ENCODE results near the gene NAGK.
A peak's percentile ranks its signal among the peaks of the same experiment; 100 is the strongest.
"Not testable (repeated sequence)": the region's sequence is repeated elsewhere in the genome, so short reads cannot be mapped to it uniquely, and the experiment has no call there.

NAGK gene

GRCh38 chr2:71100195-71100964 lies 31.9 kb downstream of the NAGK start:
- no peak overlapping the region for H3K4me3 ChIP-seq (ENCODE audit: low read length)
- DNase-seq (ENCODE audit: low read depth): peak; percentile 9
- peak; percentile 86 for TF ChIP-seq CTCF (conservative IDR thresholded peaks at IDR 0.05; ENCODE audit: low read depth, low read length)

GRCh38 chr2:71101656-71102055 lies 33.2 kb downstream of the NAGK start:
- peak; percentile 36 for DNase-seq (ENCODE audit: low read depth)
- TF ChIP-seq CTCF (conservative IDR thresholded peaks at IDR 0.05; ENCODE audit: low read depth, low read length): no peak
- H3K4me3 ChIP-seq (ENCODE audit: low read length): no peak overlapping the region

GRCh38 chr2:71102981-71103681 lies 34.7 kb downstream of the NAGK start:
- no peak for TF ChIP-seq CTCF (conservative IDR thresholded peaks at IDR 0.05; ENCODE audit: low read depth, low read length)
- no peak for DNase-seq (ENCODE audit: low read depth)
- H3K4me3 ChIP-seq (ENCODE audit: low read length): no peak overlapping the region

GRCh38 chr2:71103809-71104208 lies 35.4 kb downstream of the NAGK start:
- no peak for DNase-seq (ENCODE audit: low read depth)
- H3K4me3 ChIP-seq (ENCODE audit: low read length): no peak overlapping the region
- no peak for TF ChIP-seq CTCF (conservative IDR thresholded peaks at IDR 0.05; ENCODE audit: low read depth, low read length)

- DNase-seq (ENCODE audit: low read depth); H3K4me3 ChIP-seq (ENCODE audit: low read length): not testable (repeated sequence)
Measured at GRCh38 chr2:71106463-71106862, 38.0 kb downstream of the NAGK start.

GRCh38 chr2:71108091-71108490 lies 39.6 kb downstream of the NAGK start:
- no peak overlapping the region for H3K4me3 ChIP-seq (ENCODE audit: low read length)
- no peak for DNase-seq (ENCODE audit: low read depth)
- no peak for TF ChIP-seq CTCF (conservative IDR thresholded peaks at IDR 0.05; ENCODE audit: low read depth, low read length)

- DNase-seq (ENCODE audit: low read depth): no peak
- no peak for TF ChIP-seq CTCF (conservative IDR thresholded peaks at IDR 0.05; ENCODE audit: low read depth, low read length)
- no peak overlapping the region for H3K4me3 ChIP-seq (ENCODE audit: low read length)
Measured at GRCh38 chr2:71113843-71114242, 45.4 kb downstream of the NAGK start.
